H1 (cell line): ENCODE measurements around the gene SYDE1. TPM values are rescaled to one million over a fixed set of nuclear protein-coding genes. Genes with fewer than 3 reads are reported as not detected.

Experiments used
- JUN ChIP-seq: IDR thresholded peaks from 2 replicates; pipeline ENCODE4 v1.6.1; 2011; ENCODE audit warnings: low read depth, mild to moderate bottlenecking, improper control_type of control experiment, low read length
- RAD21 ChIP-seq, 2 experiments: IDR thresholded peaks in 1 of 2; conservative IDR thresholded peaks in 1 of 2; 2 replicates each; pipeline ENCODE4 v1.6.1; 2011; ENCODE audit warnings: low read depth in 2 of 2, low read length in 2 of 2, improper control_type of control experiment in 1 of 2, inconsistent platforms in 1 of 2, mild to moderate bottlenecking in 1 of 2, moderate library complexity in 1 of 2
- polyA plus RNA-seq, 7 experiments: library from polyadenylated mRNA; depleted of rRNA in 3 of 7; stranded (reverse) in 5 of 7; unstranded in 2 of 7; fragments of >200 nt in 5 of 7; fragments of 200-250 nt in 2 of 7; gene quantifications; 1 replicate in 5 of 7; 2 replicates in 1 of 7; 4 replicates in 1 of 7; pipeline versions ENCODE4 v1.2.1 to v1.2.3, GENCODE V29; 2011 to 2013; ENCODE audit warnings: missing spikeins in 2 of 7, mixed read lengths in 2 of 7
- total RNA-seq: library from RNA; stranded (reverse); fragmentation: NEBNext Ultra II Directional; extraction: Animal tissue kit (Norgen Biotek cat#: 25700); gene quantifications from 2 replicates; pipeline ENCODE4 v1.2.1, GENCODE V29; 2021

Gene SYDE1
- total and polyA plus RNA-seq, 2 of the 8 experiments (the other 6 are each of a cell fraction or from before 2014, with no cell fraction given): 12.0 to 16.8 TPM

- TF ChIP-seq RAD21 (IDR thresholded peaks at IDR 0.05 in 1 of 2, conservative IDR thresholded peaks at IDR 0.05 in 1 of 2; ENCODE audit: low read depth in 2 of 2, low read length in 2 of 2) (peak; percentile 67 to 68), JUN (no peak)
Observed at GRCh38 chr19:15101479-15102082, 5.6 kb upstream of the SYDE1 start (continued).
